ENCODE measurements around the gene CCL5.

DNA sequence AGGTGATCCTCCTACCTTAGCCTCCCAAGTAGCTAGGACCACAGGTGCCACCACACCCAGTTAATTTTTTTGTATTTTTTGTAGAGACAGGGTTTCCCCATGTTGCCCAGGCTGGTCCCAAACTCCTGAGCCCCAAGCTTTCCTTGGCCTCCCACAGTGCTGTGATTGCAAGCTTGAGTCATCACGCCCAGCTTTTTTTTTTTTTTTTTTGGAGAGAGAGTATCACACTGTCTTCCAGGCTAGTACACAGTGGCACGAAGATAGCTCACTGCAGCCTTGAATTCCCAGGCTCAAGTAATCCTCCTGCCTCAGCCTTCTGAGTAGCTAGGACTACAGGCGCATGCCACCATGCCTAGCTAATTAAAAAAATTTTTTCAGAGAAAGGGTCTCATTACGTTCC is 38.7 kb downstream of the CCL5 start:
- no peak for TF ChIP-seq TAF1 (IDR thresholded peaks at IDR 0.05; ENCODE audit: borderline replicate concordance, insufficient read depth, low read length)
- TF ChIP-seq POLR2AphosphoS5 (IDR thresholded peaks at IDR 0.05; ENCODE audit: low read depth, low read length) = no peak

Measured in PFSK-1 (cell line).